ENCODE results near the gene ZNF385D. TPM values are rescaled to one million over a fixed set of nuclear protein-coding genes. Genes with fewer than 3 reads are reported as not detected.

ZNF385D gene
- total and polyA plus RNA-seq, 11 donors, result 1.3 to 19.8 (median 7.9) TPM

DNA sequence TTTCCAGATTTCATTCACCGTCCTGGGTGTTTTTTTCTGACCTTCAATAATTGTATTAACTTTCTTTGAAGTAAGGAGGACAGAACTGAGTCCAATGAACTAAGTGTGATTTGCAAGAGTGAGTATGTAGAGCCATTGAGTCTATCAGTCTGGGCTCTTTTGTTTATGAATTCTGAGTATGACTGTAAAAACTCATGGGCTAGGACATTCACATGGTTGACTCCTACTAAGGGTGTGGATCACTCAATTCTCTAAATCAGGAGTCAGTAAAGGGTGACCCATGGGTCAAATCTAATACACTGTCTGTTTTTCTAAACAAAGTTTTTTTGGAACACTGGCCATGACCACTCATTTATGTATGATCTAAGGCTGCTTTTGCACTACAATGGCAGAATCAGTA lies 269.0 kb downstream of the ZNF385D start:
- no peak for DNase-seq
- H3K27me3 ChIP-seq, result no peaks in the 10 kb centered on the region
- peaks cover 0 to 19% (median 3%) of the 10 kb centered on the region in 12 donors for H3K4me1 ChIP-seq
- H3K4me3 ChIP-seq, result no peak overlapping the region
- intact Hi-C loops (cut with DNase I), result loop anchor here in 5 of 10 donors (5.0 to 10.0 kb wide), 6 partner anchors 187 to 1140 kb away; no protein-coding TSS in a partner anchor
- H3K27ac ChIP-seq, result no peak overlapping the region
- H3K36me3 ChIP-seq, result no peaks in the 10 kb centered on the region
- TF ChIP-seq, protein P1, sequence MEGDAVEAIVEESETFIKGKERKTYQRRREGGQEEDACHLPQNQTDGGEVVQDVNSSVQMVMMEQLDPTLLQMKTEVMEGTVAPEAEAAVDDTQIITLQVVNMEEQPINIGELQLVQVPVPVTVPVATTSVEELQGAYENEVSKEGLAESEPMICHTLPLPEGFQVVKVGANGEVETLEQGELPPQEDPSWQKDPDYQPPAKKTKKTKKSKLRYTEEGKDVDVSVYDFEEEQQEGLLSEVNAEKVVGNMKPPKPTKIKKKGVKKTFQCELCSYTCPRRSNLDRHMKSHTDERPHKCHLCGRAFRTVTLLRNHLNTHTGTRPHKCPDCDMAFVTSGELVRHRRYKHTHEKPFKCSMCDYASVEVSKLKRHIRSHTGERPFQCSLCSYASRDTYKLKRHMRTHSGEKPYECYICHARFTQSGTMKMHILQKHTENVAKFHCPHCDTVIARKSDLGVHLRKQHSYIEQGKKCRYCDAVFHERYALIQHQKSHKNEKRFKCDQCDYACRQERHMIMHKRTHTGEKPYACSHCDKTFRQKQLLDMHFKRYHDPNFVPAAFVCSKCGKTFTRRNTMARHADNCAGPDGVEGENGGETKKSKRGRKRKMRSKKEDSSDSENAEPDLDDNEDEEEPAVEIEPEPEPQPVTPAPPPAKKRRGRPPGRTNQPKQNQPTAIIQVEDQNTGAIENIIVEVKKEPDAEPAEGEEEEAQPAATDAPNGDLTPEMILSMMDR (IDR thresholded peaks at IDR 0.05), result no peak
- no peak for TF ChIP-seq POLR2A (IDR thresholded peaks at IDR 0.05)
- 85 to 99% (median 96%) methylated on average over 1 of the region's 1 CpG for WGBS, 4 donors
- ATAC-seq, result no peak
- no peaks in the 10 kb centered on the region for H3K9me3 ChIP-seq

DNA sequence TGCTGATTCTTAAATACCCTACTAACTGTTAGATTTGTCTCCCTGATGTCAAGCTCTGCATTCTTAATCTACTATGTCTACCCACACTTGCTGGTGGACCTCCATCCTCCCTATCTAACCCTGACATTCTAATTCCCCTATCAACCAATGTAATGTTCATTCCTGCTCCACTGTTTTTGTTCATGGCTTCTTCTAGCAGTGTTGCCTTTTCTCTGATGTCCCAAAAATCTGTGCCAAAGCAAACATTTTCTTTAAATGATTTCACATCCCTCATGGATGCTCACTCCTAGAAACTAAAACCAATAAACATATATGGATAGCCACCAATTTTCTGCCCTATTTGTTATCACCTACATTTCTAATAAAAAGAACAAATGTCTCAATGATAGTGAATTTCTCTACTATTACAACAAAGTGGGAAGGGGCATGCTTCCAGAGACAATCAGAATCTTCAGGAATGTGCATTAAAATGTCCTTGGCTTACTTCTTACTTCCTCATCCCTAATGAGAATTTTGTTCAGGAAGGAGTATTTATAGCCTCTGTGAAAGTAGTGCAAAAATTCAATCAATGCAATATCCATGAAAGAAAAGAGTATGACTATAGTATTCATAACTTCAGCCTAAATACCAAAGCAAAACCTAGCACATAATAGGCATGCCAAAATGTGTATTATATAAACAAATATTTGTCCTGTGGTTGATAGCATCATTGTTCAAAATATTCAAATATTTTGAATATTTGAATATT lies 273.3 kb downstream of the ZNF385D start:
- TF ChIP-seq, protein P1 (IDR thresholded peaks at IDR 0.05), result no peak
- H3K9me3 ChIP-seq, result no peaks in the 10 kb centered on the region
- H3K4me1 ChIP-seq, result peaks cover 0 to 20% (median 3%) of the 10 kb centered on the region in 12 donors
- intact Hi-C loops (cut with DNase I), result loop anchor here in 1 of 10 donors (10.0 kb wide), 1 partner anchor 1143 kb away; no protein-coding TSS in a partner anchor
- H3K27me3 ChIP-seq, result no peaks in the 10 kb centered on the region
- H3K36me3 ChIP-seq, result no peaks in the 10 kb centered on the region
- DNase-seq, result no peak
- H3K27ac ChIP-seq, result no peak overlapping the region
- no peak overlapping the region for H3K4me3 ChIP-seq
- no peak for ATAC-seq

DNA sequence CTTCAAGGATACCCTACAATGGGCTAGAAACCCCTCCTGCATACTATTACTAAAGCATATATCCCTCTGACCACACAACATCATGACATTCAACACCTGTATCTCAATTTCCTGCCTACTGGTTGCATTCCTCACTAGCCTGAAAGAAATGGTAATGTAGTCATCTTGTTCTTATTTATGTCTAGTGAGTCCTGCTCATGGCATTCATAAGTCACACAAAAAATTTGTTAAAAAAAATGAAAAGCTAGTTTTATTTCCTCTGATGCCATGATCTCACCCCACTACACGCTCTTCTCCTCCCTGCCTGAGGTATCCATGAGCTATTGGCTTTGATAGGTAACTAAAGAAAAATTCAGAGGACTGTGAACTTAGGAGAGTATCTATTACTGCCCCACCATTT lies 284.5 kb downstream of the ZNF385D start:
- 49 to 95% (median 90%) methylated on average over 1 of the region's 1 CpG for WGBS, 4 donors
- no peak overlapping the region for H3K27ac ChIP-seq
- ATAC-seq, result no peak
- H3K4me3 ChIP-seq, result no peak overlapping the region
- no peaks in the 10 kb centered on the region for H3K27me3 ChIP-seq
- intact Hi-C loops (cut with DNase I), result no loop called here
- no peak for TF ChIP-seq POLR2A (IDR thresholded peaks at IDR 0.05)
- TF ChIP-seq, protein P1 (IDR thresholded peaks at IDR 0.05), result no peak
- H3K4me1 ChIP-seq, result no peaks in the 10 kb centered on the region
- H3K9me3 ChIP-seq, result no peaks in the 10 kb centered on the region
- DNase-seq, result no peak
- no peaks in the 10 kb centered on the region for H3K36me3 ChIP-seq

DNA sequence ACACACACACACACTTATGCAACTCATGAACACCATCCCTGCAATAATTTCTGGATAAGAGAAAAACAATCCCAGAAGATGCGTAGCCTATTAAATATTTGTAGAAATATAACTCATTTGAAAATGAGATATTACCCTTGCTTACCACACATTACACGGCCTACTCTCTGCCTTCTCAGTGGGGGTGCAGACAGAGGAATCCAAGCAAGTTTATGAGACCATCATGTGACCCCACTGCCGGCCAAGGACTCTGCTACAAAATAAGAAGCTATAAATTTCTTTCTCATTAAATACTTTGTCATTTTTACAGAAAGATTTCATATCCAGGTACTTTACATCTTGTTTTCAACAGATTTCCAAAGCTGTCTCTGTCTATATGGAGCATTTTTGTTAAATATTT lies 286.3 kb downstream of the ZNF385D start:
- no peak for DNase-seq
- Histone ChIP-seq H3K4me3 (no peak overlapping the region), H3K27ac (no peak overlapping the region), H3K36me3 (no peaks in the 10 kb centered on the region), H3K9me3 (no peaks in the 10 kb centered on the region), H3K27me3 (no peaks in the 10 kb centered on the region), H3K4me1 (no peaks in the 10 kb centered on the region)
- WGBS, 4 donors, result 71 to 79% (median 74%) methylated on average over 3 of the region's 3 CpGs
- TF ChIP-seq, protein P1 (IDR thresholded peaks at IDR 0.05), result no peak
- no peak for TF ChIP-seq POLR2A (IDR thresholded peaks at IDR 0.05)
- ATAC-seq, result no peak
- intact Hi-C loops (cut with DNase I), result no loop called here
